Hematopoietic multipotent progenitor cell (in vitro differentiated cells): ENCODE data around the gene MMS19. TPM values are rescaled to one million over a fixed set of nuclear protein-coding genes. Genes with fewer than 3 reads are reported as not detected.
"Not testable (repeated sequence)": the region's sequence is repeated elsewhere in the genome, so short reads cannot be mapped to it uniquely, and the experiment has no call there.

ENCODE experiments used
- DNase-seq, 3 donors: peaks; one replicate each; pipeline ENCODE4 v3.0.0-alpha.2; 2011 to 2015; ENCODE audit warnings: low read depth in 2 of 3, low spot score in 2 of 3
- small RNA-seq: library from RNA; depleted of rRNA; stranded (forward); fragments of <200 nt; gene quantifications from one replicate; pipeline ENCODE3, GENCODE V24; 2012
- total RNA-seq: library from RNA; depleted of rRNA; stranded (reverse); fragments of >200 nt; gene quantifications from one replicate; pipeline ENCODE4 v1.2.3, GENCODE V29; 2012

Gene MMS19
- total RNA-seq, 1 donor, result 71.1 TPM

DNA sequence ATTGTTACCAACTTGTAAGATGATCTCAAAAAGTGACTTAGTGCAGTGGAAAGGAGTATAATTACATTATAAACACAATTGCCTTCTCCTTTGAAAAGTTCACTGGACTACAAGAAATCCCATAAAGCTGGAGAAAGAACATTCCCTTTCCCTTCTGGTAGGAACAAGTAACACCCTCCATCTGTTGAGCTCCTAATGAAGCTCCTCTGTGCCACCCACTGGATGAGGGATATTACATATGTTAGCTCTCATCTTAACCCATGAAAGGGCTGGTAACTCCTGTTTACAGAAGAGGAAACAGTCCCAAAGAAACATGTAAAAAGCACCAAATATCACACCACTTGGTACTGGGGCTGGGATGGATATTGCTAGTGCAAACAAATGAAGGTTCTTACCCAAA is 64.2 kb downstream of the MMS19 start:
- no peak for DNase-seq

DNA sequence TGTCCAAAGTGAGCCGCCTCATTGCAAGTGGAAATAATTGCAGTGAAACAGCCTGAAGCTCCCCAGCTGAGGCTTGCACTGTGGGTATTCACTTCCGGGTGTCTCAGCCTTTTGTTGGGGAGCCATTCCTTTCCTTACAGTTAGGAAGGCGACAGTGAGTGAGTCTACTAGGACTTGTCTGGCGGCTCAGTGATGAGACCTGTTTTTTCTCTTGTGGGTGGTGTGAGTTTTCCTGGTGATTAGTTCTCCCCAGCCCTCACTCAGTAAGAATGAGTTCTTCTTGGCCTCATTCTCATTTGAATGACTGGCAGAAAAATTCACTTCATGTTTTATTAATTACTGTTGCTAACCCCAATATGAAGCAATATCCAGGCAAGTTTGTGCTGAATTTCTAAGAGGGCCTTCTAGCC is 69.6 kb downstream of the MMS19 start:
- no peak for DNase-seq

DNA sequence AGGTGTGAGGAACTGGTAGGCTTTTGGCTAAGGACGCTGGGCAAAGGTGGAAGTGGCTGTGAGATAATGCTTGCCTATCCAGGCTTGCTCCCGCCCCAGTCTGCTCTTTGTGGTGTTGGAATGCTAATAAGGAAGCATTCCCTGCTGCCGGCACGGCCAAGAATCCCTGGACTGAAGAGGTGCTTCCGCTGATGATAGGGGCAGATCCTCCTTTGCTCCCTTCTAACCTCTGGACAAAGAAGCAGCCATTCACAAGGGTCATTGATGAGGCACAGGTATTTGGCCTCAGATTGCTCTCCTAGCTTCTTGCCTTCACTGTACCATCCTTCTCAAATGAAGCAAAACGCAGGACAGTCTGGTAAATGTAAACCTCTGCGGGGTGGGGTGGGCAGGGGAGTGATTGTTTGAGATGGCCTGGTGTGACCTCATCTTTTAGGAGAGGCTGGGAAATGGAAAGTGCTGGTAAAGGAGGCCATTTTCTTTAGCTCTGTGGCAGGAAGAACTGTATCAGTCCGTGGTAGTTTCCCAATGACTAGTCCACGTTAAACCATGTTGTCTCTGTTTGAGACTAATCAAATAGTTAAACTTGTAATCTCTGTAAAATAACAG is 70.5 kb downstream of the MMS19 start:
- DNase-seq, result no peak

DNA sequence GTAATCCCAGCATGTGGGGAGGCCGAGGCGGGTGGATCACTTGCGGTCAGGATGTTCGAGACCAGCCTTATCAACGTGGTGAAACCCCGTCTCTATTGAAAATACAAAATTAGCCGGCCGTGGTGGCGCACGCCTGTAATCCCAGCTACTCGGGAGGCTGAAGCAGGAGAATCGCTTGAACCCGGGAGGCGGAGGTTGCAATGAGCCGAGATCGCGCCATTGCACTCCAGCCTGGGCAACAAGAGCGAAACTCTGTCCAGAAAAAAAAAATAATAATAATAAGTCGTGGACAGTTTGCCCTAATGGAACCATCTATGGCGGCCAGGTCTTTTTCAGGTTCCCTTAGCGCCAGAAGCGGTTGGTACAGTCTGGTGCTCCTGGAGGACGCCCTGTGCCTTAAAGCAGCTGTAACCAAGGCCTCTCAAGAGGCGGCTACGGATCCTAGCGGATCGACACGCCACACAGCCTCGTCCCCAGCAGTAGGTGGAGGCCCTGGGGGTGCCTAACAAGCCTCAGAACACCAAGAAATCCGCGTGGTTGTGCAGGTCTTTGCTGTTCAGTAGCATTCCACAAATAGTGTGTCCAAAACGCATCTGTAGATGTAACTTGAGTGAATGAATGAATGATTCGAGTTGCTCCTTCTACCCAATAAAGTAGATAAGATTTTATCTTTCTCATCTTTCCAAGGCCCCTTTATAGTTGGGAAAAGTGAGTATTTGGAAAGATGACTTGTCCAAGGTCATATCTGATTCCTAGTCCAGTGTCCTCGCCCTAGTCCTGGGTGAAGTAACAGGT is 71.2 kb downstream of the MMS19 start:
- no peak for DNase-seq

DNA sequence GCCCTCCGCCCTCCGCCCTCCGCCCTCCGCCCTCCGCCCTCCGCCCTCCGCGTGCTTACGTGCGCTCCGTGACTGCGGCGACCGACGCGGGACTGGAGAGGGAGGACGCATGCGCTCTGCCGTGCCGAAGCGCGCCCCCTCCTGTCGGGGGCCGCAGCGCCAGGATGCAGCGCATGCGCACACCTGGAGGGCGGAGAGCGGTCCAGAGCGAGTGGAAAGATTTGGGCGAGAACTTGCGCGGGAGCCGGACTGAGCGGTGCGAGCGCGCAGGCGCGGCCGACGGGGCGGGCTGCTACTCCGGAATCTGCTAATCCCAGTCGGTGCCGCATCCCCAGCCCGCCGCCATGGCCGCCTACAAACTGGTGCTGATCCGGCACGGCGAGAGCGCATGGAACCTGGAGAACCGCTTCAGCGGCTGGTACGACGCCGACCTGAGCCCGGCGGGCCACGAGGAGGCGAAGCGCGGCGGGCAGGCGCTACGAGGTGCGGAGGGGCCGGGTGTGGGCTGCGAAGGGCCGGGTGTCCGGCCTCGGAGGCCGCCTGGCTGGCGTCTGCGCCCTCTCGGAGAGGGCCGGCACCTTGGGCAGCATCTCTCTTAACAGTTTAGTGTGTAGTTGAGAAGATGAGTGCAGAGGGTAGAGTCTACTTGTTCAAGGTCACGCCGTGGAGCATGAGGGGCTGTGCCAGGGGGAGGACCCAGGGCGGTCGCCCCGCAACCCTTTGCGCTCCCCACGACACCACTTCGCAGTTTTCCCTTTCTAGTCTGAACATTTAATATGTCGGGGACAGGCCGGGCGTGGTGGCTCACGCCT is 72.1 kb downstream of the MMS19 start, which contains the start of gene PGAM1:
PGAM1 (plus strand) TSS at position 228 of the 812 bp plus-strand sequence; CDS start at position 345, 117 bp downstream.
- peak; percentile 94 to 99 (median 95) for DNase-seq

DNA sequence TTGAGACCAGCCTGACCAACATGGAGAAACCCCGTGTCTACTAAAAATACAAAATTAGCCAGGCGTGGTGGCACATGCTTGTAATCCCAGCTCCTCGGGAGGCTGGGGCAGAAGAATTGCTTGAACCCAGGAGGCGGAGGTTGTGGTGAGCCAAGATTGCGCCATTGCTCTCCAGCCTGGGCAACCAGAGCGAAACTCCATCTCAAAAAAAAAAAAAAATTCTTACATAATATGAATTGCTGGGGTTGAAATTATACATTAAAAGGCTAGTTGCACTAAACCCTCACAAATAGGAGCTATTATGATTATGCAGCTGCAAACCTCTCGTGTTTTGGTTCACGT is 74.5 kb downstream of the MMS19 start:
- not testable (repeated sequence) for DNase-seq

DNA sequence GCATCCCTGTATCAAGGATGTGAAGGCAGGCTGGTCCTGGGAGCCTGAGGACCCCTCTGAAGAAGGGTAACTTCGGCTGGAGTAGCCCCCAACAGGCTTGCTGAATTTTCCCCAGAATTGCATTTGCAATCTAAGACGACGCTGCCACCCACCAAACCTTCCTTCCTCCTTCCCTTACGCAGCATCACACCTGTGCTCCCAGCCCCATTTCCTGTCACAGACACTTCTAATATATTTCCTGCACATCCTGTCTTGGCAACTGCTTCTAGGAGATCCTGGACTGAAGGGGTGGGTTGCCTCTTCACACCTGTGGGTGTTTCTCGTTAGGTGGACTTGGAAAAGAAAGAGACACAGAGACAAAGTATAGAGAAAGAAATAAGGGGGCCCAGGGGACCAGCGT is 81.7 kb downstream of the MMS19 start:
- DNase-seq, result no peak

DNA sequence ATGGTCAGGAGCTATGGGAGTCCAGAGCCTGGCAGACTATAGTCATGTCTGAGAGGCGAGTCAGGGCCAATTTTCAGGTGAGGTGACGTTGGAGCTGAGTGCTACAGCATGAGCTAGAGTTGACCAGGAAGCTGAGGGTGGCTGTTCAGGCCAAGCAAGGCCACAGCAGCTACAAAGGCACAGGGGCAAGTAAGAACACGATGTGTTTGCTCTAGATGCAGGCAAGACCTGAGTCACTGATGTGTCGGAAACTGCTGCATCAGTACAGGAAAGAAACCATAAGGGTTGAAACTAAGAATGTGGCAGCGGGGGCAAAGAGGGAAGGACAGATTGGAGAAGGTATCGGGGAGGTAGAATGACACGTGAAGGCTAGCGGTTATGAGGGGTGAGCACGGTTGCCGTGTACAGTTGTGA is 85.3 kb downstream of the MMS19 start:
- DNase-seq, result peak in 1 of 3 donors; percentile 36

DNA sequence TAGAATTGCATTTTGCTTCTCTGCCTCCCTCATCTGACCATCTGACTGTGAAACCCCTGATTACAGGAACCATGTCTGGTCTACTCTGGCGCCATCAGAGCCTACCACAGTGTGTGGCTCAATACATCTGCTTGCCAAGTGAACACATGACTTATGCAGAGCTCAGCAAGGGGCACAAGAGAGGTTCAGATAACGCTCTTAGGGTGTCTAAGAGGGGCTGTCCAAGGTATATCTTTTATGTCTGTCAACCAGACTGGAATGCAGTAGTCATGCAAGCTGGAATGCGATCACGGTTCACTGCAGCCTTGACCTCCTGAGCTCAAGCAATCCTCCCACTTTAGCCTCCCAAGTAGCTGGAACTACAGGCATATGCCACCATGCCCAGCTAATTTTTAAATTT is 86.8 kb downstream of the MMS19 start:
- no peak for DNase-seq

DNA sequence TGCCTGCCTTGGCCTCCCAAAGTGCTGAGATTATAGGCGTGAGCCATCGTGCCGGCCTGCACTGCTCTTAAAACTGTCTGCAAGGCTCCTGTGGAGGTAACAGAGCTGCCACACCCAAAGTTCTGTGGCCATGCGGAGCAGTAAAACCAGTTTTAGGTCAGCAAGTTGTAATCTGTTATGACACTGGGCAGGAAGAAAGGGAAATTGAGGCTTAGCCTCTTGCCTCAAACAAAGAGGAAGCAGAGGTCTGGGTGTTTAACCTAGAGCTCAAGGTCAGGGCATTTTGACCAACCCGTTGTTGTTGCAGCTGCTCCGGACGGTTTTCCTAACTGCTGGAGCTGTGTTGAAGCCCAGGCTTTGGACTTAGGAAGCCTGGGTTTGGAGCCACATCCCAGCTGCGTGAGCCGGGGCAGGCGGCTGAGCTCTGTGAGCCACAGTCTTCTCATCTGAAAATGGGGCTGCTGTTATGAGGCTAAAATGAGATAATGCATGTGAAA is 89.7 kb downstream of the MMS19 start:
- DNase-seq, result no peak

Small RNAs within 50 kb of the gene (small RNA-seq; reads per million reads assigned to genes)
- gene RF00019, result not detected

Other genes with a start within 250 kb of the MMS19 start
- 3.8 TPM for gene ARHGAP19, start 205.8 kb downstream of the MMS19 start, total RNA-seq
- gene FRAT1, start 179.2 kb downstream of the MMS19 start, total RNA-seq, result 11.0 TPM
- 15.6 TPM for gene FRAT2, start 163.7 kb downstream of the MMS19 start, total RNA-seq
- 42.3 TPM for gene RRP12, start 97.1 kb downstream of the MMS19 start, total RNA-seq
- 117 TPM for gene PGAM1, start 72.2 kb downstream of the MMS19 start, total RNA-seq
- 33.7 TPM for gene EXOSC1, start 52.4 kb downstream of the MMS19 start, total RNA-seq
- gene ZDHHC16, start 52.2 kb downstream of the MMS19 start, total RNA-seq, result 52.5 TPM
- gene UBTD1, start 502 bp upstream of the MMS19 start, total RNA-seq, result 4.6 TPM
- not detected for gene ANKRD2, start 74.4 kb upstream of the MMS19 start, total RNA-seq
- gene HOGA1, start 86.0 kb upstream of the MMS19 start, total RNA-seq, result not detected
- gene C10orf62, start 91.3 kb upstream of the MMS19 start, total RNA-seq, result not detected
- 3.5 TPM for gene MORN4, start 135.1 kb upstream of the MMS19 start, total RNA-seq
- 6.5 TPM for gene PI4K2A, start 142.2 kb upstream of the MMS19 start, total RNA-seq
- gene AVPI1, start 188.8 kb upstream of the MMS19 start, total RNA-seq, result 8.9 TPM
- 22.9 TPM for gene MARVELD1, start 215.3 kb upstream of the MMS19 start, total RNA-seq
- gene ZFYVE27, start 238.7 kb upstream of the MMS19 start, total RNA-seq, result 35.3 TPM